Left ventricle myocardium inferior (tissue), 1 donor: ENCODE measurements around the gene SBNO2. TPM values are rescaled to one million over a fixed set of nuclear protein-coding genes. Genes with fewer than 3 reads are reported as not detected.

Source experiments
- DNase-seq: peaks from one replicate; pipeline ENCODE4 v3.0.0-alpha.2; 2020
- H3K27ac ChIP-seq: fragments of 200-600 bp; replicated peaks from 2 replicates; pipeline ENCODE4 v1.8.0; 2021
- H3K27me3 ChIP-seq: fragments of 200-600 bp; 2 replicates; pipeline ENCODE4 v1.8.0; 2021; ENCODE audit warnings: low read depth
- H3K36me3 ChIP-seq: fragments of 200-600 bp; 2 replicates; pipeline ENCODE4 v1.8.0; 2021
- H3K4me1 ChIP-seq: fragments of 200-600 bp; 2 replicates; pipeline ENCODE4 v1.8.0; 2021
- H3K4me3 ChIP-seq: fragments of 200-600 bp; 2 replicates; pipeline ENCODE4 v1.8.0; 2021; ENCODE audit warnings: mild to moderate bottlenecking, moderate library complexity
- H3K9me3 ChIP-seq: fragments of 200-600 bp; replicated peaks from 2 replicates; pipeline ENCODE4 v1.8.0; 2021
- CTCF ChIP-seq: fragments of 200-600 bp; IDR thresholded peaks from 2 replicates; pipeline ENCODE4 v1.8.0; 2021; ENCODE audit warnings: antibody characterized with exemption, mild to moderate bottlenecking, borderline replicate concordance
- intact Hi-C: fragments of 100-400 bp; cut with micrococcal nuclease; formaldehyde crosslinking; loops from one replicate; pipeline ENCODE4 v1.11.0; 2022
- total RNA-seq: library from RNA; stranded (reverse); fragmentation: NEBNext Ultra II Directional; extraction: Animal tissue kit (Norgen Biotek cat#: 25700); gene quantifications from one replicate; pipeline ENCODE4 v1.2.1, GENCODE V29; 2021
- donor health status: DM: no; HTN: yes; CAD: no; lungs with severe emphysema.

Gene SBNO2
- total RNA-seq, 1 donor from 2014 or later = 16.9 TPM

GRCh38 chr19:1070931-1071791 lies 102.9 kb downstream of the SBNO2 start:
- H3K4me3 ChIP-seq = peak overlapping the region; percentile 17
- no peak overlapping the region for H3K27ac ChIP-seq
- H3K36me3 ChIP-seq = no peaks in the 10 kb centered on the region
- H3K4me1 ChIP-seq = peaks cover 47% of the 10 kb centered on the region
- TF ChIP-seq CTCF = no peak
- peaks cover 74% of the 10 kb centered on the region for H3K27me3 ChIP-seq
- no peaks in the 10 kb centered on the region for H3K9me3 ChIP-seq
- DNase-seq = no peak
- intact Hi-C loops = no loop called here

- TF ChIP-seq CTCF = no peak
- DNase-seq = no peak
- Histone ChIP-seq H3K4me1 (peaks cover 53% of the 10 kb centered on the region), H3K4me3 (no peak overlapping the region), H3K36me3 (no peaks in the 10 kb centered on the region), H3K27me3 (peaks cover 80% of the 10 kb centered on the region), H3K9me3 (no peaks in the 10 kb centered on the region), H3K27ac (no peak overlapping the region)
- intact Hi-C loops = no loop called here
Observed at GRCh38 chr19:1070576-1070930, 103.5 kb downstream of the SBNO2 start.

GRCh38 chr19:1069009-1069779 lies 104.9 kb downstream of the SBNO2 start:
- Histone ChIP-seq H3K27me3 (peaks cover 87% of the 10 kb centered on the region), H3K4me1 (peaks cover 58% of the 10 kb centered on the region), H3K4me3 (peak overlapping the region; percentile 60), H3K27ac (peak overlapping the region; percentile 43), H3K36me3 (no peaks in the 10 kb centered on the region), H3K9me3 (no peaks in the 10 kb centered on the region)
- peak; percentile 71 for DNase-seq
- intact Hi-C loops = no loop called here
- no peak for TF ChIP-seq CTCF

GRCh38 chr19:1068009-1069001 lies 105.8 kb downstream of the SBNO2 start:
- H3K4me3 ChIP-seq = peak overlapping the region; percentile 60
- H3K27ac ChIP-seq = peak overlapping the region; percentile 51
- no peaks in the 10 kb centered on the region for H3K9me3 ChIP-seq
- H3K36me3 ChIP-seq = no peaks in the 10 kb centered on the region
- TF ChIP-seq CTCF = no peak
- H3K4me1 ChIP-seq = peaks cover 58% of the 10 kb centered on the region
- H3K27me3 ChIP-seq = peaks cover 84% of the 10 kb centered on the region
- peak; percentile 52 for DNase-seq
- intact Hi-C loops = no loop called here
